ENCODE data around the gene MEGF6. TPM values are rescaled to one million over a fixed set of nuclear protein-coding genes. Genes with fewer than 3 reads are reported as not detected.
A peak's percentile ranks its signal among the peaks of the same experiment; 100 is the strongest.

Gene MEGF6
- total RNA-seq, 1 donor from 2014 or later = 7.3 TPM

DNA sequence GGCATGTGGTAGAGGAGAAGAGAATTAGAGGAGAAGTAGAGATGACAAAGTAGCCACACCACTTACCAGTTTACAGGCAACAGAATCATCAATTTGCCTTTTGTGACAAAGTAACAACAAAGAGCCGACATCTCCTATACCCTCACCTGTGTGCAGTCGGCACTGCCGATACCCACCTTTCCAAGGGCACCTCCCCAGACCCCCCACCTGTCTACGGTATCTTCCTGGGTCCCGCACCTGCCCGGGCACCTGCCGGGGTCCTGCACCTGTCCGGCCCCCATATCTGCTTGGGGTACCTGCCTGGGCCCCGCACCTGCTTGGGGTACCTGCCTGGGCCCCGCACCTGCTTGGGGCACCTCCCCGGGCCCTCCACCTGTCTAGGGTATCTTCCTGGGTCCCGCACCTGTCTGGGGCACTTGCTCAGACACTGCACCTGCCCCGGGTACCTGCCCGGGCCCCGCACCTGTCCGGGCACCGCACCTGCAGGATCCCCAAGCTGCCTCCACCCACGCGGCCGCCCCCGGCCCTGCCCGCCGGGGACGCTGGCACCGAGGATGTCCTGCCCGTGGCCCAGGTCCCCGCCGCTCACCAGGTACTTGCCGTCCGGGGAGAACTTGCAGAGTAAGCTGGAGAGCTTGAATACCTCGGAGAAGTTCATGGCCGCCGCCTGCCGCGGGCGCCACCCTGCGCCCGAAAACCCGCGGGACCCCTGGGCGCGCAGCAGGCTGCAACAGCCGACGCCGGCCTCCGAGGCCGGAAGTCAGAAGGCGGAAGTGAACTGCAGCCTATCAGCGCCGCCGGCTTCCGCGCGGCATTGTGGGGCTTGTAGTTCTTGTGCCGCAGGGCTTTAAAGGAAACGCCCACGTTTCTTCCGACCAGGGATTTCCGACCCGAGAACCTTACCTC is 38.3 kb upstream of the MEGF6 start, which contains the start of gene WRAP73:
Gene WRAP73 (minus strand): TSS at position 762 of the 906 bp plus-strand sequence. CDS start 104 bp downstream, at position 658.
- DNase-seq (peak; percentile 96), ATAC-seq (ENCODE audit: poor library complexity) (peak; percentile 97)
- intact Hi-C loops (cut with DNase I) = no loop called here

- DNase-seq = no peak
- no peak for ATAC-seq (ENCODE audit: poor library complexity)
- intact Hi-C loops (cut with DNase I) = no loop called here
Observed at GRCh38 chr1:3646596-3646995, 35.3 kb upstream of the MEGF6 start.

DNA sequence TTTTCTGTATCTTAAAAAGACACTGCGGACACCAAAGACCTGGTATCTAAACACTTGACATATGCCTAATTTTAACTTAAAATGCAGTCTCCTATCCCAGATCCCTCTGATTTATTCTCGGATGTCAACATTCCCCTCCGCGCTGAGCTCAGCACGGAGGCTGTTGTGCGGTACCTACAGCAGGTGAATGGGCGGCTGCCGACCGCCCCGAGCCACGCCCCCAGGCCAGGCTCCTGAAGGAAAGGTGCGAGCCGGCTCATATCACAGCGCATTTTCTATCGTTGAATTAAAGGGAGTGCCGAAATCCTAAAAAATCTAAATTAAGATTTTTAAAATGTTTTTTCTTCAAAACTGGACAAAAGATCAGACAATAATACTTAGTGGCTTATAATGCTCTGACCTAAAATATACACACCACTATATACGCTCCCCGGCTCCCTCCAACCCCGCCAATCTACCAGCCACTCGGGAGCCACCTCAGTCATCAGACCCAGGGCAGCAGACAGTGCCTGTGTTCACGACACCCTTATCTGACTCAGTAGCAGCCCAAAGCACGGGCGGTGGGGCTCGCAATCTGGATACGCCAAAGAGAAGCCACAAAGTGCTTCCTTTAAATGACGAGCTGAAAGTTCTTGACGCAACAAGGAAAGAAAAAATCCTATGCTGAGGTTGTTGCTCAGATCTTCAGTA is 34.5 kb upstream of the MEGF6 start:
- ATAC-seq (ENCODE audit: poor library complexity) (no peak), DNase-seq (no peak)
- intact Hi-C loops (cut with DNase I) = no loop called here

DNA sequence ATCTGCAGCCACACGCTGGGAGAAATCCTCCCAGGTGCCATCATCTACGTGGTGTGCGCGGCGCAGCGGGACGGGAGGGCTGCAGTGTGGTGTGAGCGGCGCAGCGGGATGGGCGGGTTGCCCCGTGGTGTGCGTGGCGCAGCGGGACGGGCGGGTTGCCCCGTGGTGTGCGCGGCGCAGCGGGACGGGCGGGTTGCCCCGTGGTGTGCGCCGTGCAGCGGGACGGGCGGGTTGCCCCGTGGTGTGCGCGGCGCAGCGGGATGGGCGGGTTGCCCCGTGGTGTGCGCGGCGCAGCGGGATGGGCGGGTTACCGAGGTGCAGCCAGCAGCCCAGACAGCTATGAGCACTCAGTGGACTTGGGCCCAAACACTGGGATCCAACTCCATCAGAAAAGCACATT is 33.9 kb upstream of the MEGF6 start:
- intact Hi-C loops (cut with DNase I) = no loop called here
- ATAC-seq (ENCODE audit: poor library complexity) = no peak

DNA sequence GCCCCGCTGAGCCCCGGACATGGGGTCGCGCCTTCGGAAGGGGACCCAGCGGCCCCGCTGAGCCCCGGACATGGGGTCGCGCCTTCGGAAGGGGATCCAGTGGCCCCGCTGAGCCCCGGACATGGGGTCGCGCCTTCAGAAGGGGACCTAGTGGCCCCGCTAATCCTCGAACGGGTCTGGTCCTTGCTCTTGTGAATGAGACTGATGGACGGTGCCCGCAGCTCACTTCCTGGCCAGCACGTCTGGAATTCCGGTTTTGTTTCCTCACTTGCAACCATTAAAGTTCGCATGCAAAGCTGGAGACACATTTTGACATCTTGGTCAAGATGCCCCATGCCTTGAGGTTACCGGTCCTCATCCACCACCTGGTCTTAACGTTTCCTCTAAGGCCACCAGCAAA is 33.0 kb upstream of the MEGF6 start:
- intact Hi-C loops (cut with DNase I) = no loop called here
- no peak for DNase-seq
- no peak for ATAC-seq (ENCODE audit: poor library complexity)

More for the DNA sequence above, 33.9 kb upstream of the MEGF6 start:
- no peak for DNase-seq

- DNase-seq (no peak), ATAC-seq (ENCODE audit: poor library complexity) (no peak)
- intact Hi-C loops (cut with DNase I) = no loop called here
Observed at GRCh38 chr1:3642919-3643675, 31.8 kb upstream of the MEGF6 start.

DNA sequence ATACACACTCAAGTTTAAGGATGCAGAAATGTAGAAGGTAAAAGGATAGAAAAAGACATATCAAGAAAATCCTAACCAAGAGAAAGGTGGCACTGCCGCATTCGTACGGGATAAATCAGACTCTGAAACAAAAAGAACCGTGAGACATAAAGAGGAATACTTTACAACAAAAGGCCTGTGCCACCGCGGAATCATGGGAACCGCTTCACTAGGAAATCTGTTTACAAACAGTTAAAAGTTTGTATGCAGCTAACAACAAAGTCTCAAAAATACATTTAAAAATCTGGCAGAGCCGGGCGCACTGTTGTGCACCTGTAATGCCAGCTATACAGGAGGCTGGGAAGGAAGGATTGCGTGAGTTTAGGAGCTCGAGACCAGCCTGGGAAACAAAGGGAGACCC is 30.5 kb upstream of the MEGF6 start:
- DNase-seq = no peak
- intact Hi-C loops (cut with DNase I) = no loop called here
- ATAC-seq (ENCODE audit: poor library complexity) = no peak

GRCh38 chr1:3641046-3641760 is 29.9 kb upstream of the MEGF6 start:
- intact Hi-C loops (cut with DNase I) = no loop called here
- no peak for ATAC-seq (ENCODE audit: poor library complexity)
- no peak for DNase-seq

DNA sequence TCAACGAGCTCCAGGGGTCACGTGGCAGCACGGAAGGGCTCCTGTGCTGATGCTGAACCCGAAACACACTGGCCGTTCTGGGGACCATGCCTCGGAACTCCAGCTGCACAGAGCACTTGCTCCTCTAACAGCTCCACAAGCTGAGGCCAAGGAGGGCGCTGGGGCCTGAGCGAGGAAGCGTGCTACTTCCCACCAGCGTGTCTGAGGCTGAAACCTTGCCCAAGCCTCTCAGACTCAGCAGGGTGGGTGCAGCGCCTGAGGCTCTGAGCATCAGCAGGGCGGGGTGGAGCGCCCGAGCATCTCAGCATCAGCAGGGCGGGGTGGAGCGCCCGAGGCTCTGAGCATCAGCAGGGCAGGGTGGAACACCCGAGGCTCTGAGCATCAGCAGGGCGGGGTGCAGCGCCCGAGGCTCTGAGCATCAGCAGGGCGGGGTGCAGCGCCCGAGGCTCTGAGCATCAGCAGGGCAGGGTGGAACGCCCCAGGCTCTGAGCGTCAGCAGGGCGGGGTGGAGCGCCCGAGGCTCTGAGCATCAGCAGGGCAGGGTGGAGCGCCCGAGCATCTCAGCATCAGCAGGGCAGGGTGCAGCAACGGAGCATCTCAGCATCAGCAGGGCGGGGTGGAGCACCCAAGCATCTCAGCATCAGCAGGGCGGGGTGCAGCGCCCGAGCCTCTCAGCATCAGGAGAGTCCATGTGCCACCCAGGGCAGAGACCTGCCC is 29.0 kb upstream of the MEGF6 start:
- intact Hi-C loops (cut with DNase I) = no loop called here
- ATAC-seq (ENCODE audit: poor library complexity) (no peak), DNase-seq (no peak)

DNA sequence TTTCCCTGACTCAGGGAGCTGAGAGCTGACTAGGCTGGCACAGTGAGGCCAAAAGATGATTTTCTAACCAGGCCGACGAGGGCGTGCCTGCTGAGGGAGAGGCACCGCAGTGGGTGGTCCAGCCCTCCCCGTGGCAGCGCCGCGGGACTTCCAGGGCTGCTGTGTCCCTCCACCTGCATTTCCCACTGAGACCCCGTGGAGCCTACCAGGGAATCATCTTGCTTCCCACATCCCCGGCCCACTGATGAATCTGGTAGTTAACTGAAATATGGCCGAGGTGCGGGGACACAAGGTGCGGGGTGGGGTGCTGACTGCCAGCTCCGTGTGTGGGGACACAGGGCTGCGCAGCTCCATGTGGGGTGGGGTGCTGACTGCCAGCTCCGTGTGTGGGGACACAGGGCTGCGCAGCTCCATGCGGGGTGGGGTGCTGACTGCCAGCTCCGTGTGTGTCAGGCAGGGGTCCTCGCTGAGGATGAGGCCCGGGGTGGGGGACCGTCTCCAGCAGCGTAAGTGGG is 28.1 kb upstream of the MEGF6 start:
- ATAC-seq (ENCODE audit: poor library complexity) (no peak), DNase-seq (peak; percentile 18)
- intact Hi-C loops (cut with DNase I) = no loop called here

- DNase-seq (no peak), ATAC-seq (ENCODE audit: poor library complexity) (no peak)
- intact Hi-C loops (cut with DNase I) = no loop called here
Observed at GRCh38 chr1:3638676-3639075, 27.4 kb upstream of the MEGF6 start.

GRCh38 chr1:3638027-3638426 is 26.7 kb upstream of the MEGF6 start:
- DNase-seq = peak; percentile 27
- no peak for ATAC-seq (ENCODE audit: poor library complexity)
- intact Hi-C loops (cut with DNase I) = no loop called here

DNA sequence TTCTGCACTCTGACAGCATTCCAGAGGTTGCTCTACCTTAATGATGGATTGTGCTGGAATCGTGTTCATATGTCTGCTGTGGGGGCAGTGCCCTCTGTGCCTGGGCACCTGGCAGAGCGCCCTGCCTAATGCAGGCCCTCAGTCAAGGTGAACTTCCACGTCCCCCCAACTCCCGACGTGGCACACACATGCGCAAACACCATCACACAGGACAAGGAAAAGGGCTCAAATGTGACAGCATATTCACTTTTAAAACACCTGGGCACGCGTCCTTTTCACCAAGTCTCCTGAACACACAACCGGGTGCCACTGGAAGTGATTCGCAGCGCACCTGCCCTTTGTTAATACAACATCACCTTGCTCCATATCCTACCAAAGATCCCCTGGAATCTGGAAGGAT is 25.2 kb upstream of the MEGF6 start:
- intact Hi-C loops (cut with DNase I) = no loop called here
- DNase-seq (peak; percentile 25), ATAC-seq (ENCODE audit: poor library complexity) (no peak)

DNA sequence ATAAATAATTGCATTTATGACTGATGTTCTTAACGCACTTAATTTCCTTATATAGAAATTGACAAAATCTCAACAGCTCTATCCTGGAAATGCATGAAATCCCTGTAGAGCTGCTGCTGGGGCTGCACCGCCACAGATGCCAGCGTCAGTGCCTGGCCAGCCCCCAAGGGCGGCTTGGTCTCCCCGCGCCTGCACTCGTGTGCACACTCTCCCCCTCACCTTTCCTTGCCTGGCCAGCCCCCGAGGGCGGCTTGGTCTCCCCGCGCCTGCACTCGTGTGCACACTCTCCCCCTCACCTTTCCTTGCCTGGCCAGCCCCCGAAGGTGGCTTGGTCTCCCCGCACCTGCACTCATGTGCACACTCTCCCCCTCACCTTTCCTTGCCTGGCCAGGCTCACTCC is 24.8 kb upstream of the MEGF6 start:
- intact Hi-C loops (cut with DNase I) = no loop called here
- no peak for DNase-seq

DNA sequence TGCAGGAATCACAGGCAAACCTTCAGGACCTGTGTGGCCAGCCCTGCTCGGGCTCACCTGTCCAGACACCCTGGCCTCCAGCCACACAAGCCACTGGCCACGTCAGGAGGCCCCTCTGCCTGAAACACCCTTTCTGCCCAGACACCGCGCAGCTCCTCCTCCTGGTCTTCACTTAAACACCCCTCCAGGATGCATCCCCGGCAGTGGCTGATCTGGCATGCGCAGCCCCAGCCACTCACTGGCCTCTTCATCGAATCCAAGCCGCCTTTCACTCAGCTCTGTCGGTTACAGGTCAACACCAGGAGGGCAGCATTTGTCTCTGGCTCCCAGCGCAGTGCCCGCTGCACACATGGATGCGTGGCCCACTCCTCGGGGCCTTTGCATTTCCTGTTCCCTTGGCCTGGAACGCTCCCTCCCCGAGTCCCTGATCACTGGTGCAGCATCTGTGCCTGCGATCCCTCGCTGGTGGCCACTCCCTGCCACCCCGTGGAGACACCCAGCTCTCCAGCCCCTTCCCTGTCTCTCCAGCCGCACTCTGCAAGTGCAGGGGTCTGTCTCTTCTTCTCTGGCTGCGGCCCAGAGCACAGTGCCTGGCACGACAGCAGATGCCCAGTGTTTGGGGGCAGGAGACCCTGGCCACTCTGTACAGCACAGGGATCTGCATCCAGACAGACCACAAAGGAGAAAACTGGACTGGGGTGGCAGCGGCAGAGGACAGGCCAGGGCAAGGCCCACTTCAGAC is 22.9 kb upstream of the MEGF6 start:
- DNase-seq (peak; percentile 30), ATAC-seq (ENCODE audit: poor library complexity) (no peak)
- intact Hi-C loops (cut with DNase I) = no loop called here

More for the DNA sequence above, 24.8 kb upstream of the MEGF6 start:
- ATAC-seq (ENCODE audit: poor library complexity) = no peak

GRCh38 chr1:3633344-3634058 is 22.2 kb upstream of the MEGF6 start:
- ATAC-seq (ENCODE audit: poor library complexity) (no peak), DNase-seq (peak; percentile 36)
- intact Hi-C loops (cut with DNase I) = no loop called here
